ENCODE data around the gene TOX2. TPM values are rescaled to one million over a fixed set of nuclear protein-coding genes. Genes with fewer than 3 reads are reported as not detected.

Gene TOX2
- total RNA-seq, 1 experiment from 2014 or later: 1.7 TPM

DNA sequence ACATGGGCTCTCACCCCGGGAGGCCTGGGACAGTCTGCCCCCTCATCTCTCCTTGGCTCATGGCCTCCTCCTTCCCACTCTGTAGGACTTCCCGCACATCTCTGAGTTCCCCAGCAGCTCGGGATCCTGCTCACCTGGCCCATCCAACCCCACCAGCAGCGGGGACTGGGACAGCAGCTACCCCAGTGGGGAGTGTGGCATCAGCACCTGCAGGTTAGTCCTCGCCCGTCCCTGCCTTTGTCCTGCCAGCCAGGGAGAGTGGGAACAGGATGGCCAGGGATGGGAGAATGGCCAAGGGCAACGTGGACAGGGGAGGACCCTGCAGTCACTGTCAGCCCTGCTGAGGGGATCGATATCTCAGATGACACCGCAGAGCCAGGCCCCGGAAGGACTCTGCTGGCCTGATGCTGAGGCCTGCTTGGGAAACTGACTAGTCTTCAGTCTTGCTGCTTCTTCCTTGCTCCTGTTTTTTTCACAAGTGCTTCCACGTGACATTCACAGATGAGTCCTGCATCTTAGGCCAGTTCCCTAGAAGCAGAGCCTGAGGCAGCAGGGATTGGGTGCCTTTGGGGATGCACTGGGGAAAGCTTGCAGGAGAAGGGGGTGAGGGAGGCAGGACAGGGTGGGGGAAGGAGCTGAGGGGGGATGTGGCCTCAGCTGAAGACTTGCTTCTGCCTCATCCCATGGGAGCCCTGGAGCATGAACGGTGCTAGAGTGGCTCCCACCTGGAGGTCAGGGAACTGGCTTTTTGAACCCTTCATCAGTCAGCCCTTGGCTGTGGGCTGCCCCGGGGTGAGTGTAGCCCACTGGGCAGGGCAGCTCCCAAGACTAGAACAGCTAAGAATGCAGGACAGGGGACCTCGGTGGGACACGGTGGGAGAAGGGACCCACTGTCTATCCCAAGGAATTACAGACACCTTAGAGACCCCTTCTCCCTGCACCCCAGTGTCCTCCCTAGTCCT lies 152.3 kb downstream of the TOX2 start:
- Histone ChIP-seq H3K18ac (ENCODE audit: insufficient read length, low read depth, low read length) (no peak overlapping the region), H3K4me2 (ENCODE audit: insufficient read depth, insufficient read length, low read length) (no peak overlapping the region), H2BK15ac (ENCODE audit: low read depth, low read length) (no peak overlapping the region), H3K79me2 (ENCODE audit: insufficient read depth, low read length) (no peaks in the 10 kb centered on the region), H2AFZ (ENCODE audit: low read length) (no peak overlapping the region), H2BK120ac (ENCODE audit: low read depth, low read length, poor library complexity, severe bottlenecking) (no peak overlapping the region), H2BK20ac (ENCODE audit: low read depth, low read length, poor library complexity, severe bottlenecking) (no peak overlapping the region), H3K9ac (ENCODE audit: extremely low read depth, insufficient read length, low read length) (no peak overlapping the region), H3K14ac (ENCODE audit: insufficient read depth, low read length) (no peak overlapping the region; the same call in 1 of the 2 replicates), H3K9me3 (ENCODE audit: control insufficient read depth, low read depth, low read length) (no peaks in the 10 kb centered on the region), H3T11ph (ENCODE audit: low read length) (no peak overlapping the region), H3K4ac (ENCODE audit: low read depth, low read length) (no peak overlapping the region), H2BK12ac (ENCODE audit: insufficient read length, low read depth, low read length) (no peak overlapping the region), H3K23ac (ENCODE audit: insufficient read length, low read depth, low read length) (no peak overlapping the region), H4K5ac (ENCODE audit: insufficient read length, low read depth, low read length) (no peak overlapping the region), H4K91ac (ENCODE audit: insufficient read length, low read depth, low read length) (no peak overlapping the region), H3K27ac (ENCODE audit: insufficient read length, low read depth, low read length) (no peak overlapping the region), H4K20me1 (ENCODE audit: control insufficient read depth, insufficient read depth, insufficient read length) (no peaks in the 10 kb centered on the region), H4K8ac (replicated peaks; ENCODE audit: insufficient read length, low read depth, low read length) (no peak overlapping the region), H3K79me1 (ENCODE audit: insufficient read depth, low read depth, low read length, poor library complexity, severe bottlenecking) (no peaks in the 10 kb centered on the region), H3K4me1 (ENCODE audit: insufficient read depth, low read length) (no peaks in the 10 kb centered on the region; the same call in 1 of the 2 replicates), H3K23me2 (ENCODE audit: insufficient read length, low read depth, low read length, poor library complexity, severe bottlenecking) (no peaks in the 10 kb centered on the region), H2BK5ac (ENCODE audit: insufficient read length, low read length) (no peak overlapping the region), H3K27me3 (ENCODE audit: insufficient read depth, low read length) (no peaks in the 10 kb centered on the region), H3K56ac (ENCODE audit: insufficient read length, low read depth, low read length) (no peak overlapping the region), H2AK5ac (ENCODE audit: insufficient read length, low read length) (no peak overlapping the region)
- WGBS (ENCODE audit: extremely low coverage, insufficient read length, low lambda C conversion rate): no CpG with 5 or more reads among the region's 15 CpGs
- Mint-ChIP-seq H3K4me3 (no peak overlapping the region), H3K36me3 (ENCODE audit: insufficient read depth in 1 of 3, low read depth in 3 of 3) (no peaks in the 10 kb centered on the region), H3K27ac (no peak overlapping the region), H3K9me3 (no peaks in the 10 kb centered on the region; a peak in 1 of 5 replicates), H3K27me3 (ENCODE audit: low read depth) (no peaks in the 10 kb centered on the region; the same call in 1 of the 2 replicates), H3K4me1 (peaks cover 8 to 16% of the 10 kb centered on the region in 2 experiments; a peak in 3 of 4 replicates)
- DNase-seq: no peak
- TF ChIP-seq, protein P1, sequence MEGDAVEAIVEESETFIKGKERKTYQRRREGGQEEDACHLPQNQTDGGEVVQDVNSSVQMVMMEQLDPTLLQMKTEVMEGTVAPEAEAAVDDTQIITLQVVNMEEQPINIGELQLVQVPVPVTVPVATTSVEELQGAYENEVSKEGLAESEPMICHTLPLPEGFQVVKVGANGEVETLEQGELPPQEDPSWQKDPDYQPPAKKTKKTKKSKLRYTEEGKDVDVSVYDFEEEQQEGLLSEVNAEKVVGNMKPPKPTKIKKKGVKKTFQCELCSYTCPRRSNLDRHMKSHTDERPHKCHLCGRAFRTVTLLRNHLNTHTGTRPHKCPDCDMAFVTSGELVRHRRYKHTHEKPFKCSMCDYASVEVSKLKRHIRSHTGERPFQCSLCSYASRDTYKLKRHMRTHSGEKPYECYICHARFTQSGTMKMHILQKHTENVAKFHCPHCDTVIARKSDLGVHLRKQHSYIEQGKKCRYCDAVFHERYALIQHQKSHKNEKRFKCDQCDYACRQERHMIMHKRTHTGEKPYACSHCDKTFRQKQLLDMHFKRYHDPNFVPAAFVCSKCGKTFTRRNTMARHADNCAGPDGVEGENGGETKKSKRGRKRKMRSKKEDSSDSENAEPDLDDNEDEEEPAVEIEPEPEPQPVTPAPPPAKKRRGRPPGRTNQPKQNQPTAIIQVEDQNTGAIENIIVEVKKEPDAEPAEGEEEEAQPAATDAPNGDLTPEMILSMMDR (conservative IDR thresholded peaks at IDR 0.05): no peak
